IMR-90 (cell line): ENCODE data around the gene ENHO.
"Not testable (repeated sequence)": the region's sequence is repeated elsewhere in the genome, so short reads cannot be mapped to it uniquely, and the experiment has no call there.

ENCODE experiments used
- CEBPB ChIP-seq: IDR thresholded peaks from 2 replicates; pipeline ENCODE4 v1.6.1; 2012; ENCODE audit warnings: low read depth, low read length, improper control_type of control experiment
- ELK1 ChIP-seq: fragments of 150-350 bp; IDR thresholded peaks from 2 replicates; pipeline ENCODE4 v1.6.1; 2016; ENCODE audit warnings: low read depth, mild to moderate bottlenecking, low read length, moderate library complexity, borderline replicate concordance
- FOS ChIP-seq: fragments of 150-350 bp; IDR thresholded peaks from 2 replicates; pipeline ENCODE4 v1.6.1; 2016; ENCODE audit warnings: low read depth, low read length
- MAFK ChIP-seq: IDR thresholded peaks from 2 replicates; pipeline ENCODE4 v1.6.1; 2012; ENCODE audit warnings: low read depth, low read length, improper control_type of control experiment
- MAZ ChIP-seq: IDR thresholded peaks from 2 replicates; pipeline ENCODE4 v1.6.1; 2012; ENCODE audit warnings: low read depth, mild to moderate bottlenecking, low read length, improper control_type of control experiment, moderate library complexity, borderline replicate concordance
- MXI1 ChIP-seq: IDR thresholded peaks from 2 replicates; pipeline ENCODE4 v1.6.1; 2012; ENCODE audit warnings: low read depth, mild to moderate bottlenecking, low read length, moderate library complexity, borderline replicate concordance
- NFE2L2 ChIP-seq: fragments of 150-350 bp; IDR thresholded peaks from 2 replicates; pipeline ENCODE4 v1.6.1; 2016; ENCODE audit warnings: low read depth, mild to moderate bottlenecking, low read length
- POLR2A ChIP-seq: IDR thresholded peaks from 2 replicates; pipeline ENCODE4 v1.6.1; 2012; ENCODE audit warnings: mild to moderate bottlenecking, low read depth, low read length
- RAD21 ChIP-seq: IDR thresholded peaks from 2 replicates; pipeline ENCODE4 v1.6.1; 2012; ENCODE audit warnings: low read length, improper control_type of control experiment
- RCOR1 ChIP-seq: IDR thresholded peaks from 2 replicates; pipeline ENCODE4 v1.6.1; 2012; ENCODE audit warnings: mild to moderate bottlenecking, low read length, improper control_type of control experiment; ENCODE audit not compliant: insufficient replicate concordance
- RFX5 ChIP-seq: IDR thresholded peaks from 2 replicates; pipeline ENCODE4 v1.8.0; 2012; ENCODE audit warnings: low read depth, mild to moderate bottlenecking, low read length, moderate library complexity
- SMC3 ChIP-seq: fragments of 150-350 bp; IDR thresholded peaks from 2 replicates; pipeline ENCODE4 v1.6.1; 2016; ENCODE audit warnings: low read depth, mild to moderate bottlenecking, antibody characterized with exemption, low read length, moderate library complexity
- USF2 ChIP-seq: fragments of 150-350 bp; IDR thresholded peaks from 2 replicates; pipeline ENCODE4 v1.6.1; 2017; ENCODE audit warnings: mild to moderate bottlenecking, antibody characterized with exemption, low read length, low read depth
- TF ChIP-seq, protein P1 (sequence below): conservative IDR thresholded peaks from 2 replicates; pipeline ENCODE4 v1.5.1; 2012; ENCODE audit warnings: mild to moderate bottlenecking, low read depth, low read length, improper control_type of control experiment

- not testable (repeated sequence) for TF ChIP-seq USF2, POLR2A, MAZ, RAD21, NFE2L2, RFX5, MXI1, RCOR1, SMC3, ELK1, FOS, MAFK, CEBPB
- TF ChIP-seq, protein P1, sequence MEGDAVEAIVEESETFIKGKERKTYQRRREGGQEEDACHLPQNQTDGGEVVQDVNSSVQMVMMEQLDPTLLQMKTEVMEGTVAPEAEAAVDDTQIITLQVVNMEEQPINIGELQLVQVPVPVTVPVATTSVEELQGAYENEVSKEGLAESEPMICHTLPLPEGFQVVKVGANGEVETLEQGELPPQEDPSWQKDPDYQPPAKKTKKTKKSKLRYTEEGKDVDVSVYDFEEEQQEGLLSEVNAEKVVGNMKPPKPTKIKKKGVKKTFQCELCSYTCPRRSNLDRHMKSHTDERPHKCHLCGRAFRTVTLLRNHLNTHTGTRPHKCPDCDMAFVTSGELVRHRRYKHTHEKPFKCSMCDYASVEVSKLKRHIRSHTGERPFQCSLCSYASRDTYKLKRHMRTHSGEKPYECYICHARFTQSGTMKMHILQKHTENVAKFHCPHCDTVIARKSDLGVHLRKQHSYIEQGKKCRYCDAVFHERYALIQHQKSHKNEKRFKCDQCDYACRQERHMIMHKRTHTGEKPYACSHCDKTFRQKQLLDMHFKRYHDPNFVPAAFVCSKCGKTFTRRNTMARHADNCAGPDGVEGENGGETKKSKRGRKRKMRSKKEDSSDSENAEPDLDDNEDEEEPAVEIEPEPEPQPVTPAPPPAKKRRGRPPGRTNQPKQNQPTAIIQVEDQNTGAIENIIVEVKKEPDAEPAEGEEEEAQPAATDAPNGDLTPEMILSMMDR, result not testable (repeated sequence)
Observed at GRCh38 chr9:34482746-34483145, 40.0 kb downstream of the ENHO start.
